Stimulated activated CD8-positive, alpha-beta memory T cell treated with anti-CD3 and anti-CD28 coated beads, Interleukin-15, amount 100 ng/mL, for 48 hours (primary cell): ENCODE measurements around the gene ZMYND8.
"Not testable (repeated sequence)": the region's sequence is repeated elsewhere in the genome, so short reads cannot be mapped to it uniquely, and the experiment has no call there.

Source experiments
- DNase-seq, 2 donors: peaks; one replicate each; pipeline ENCODE4 v3.0.0-alpha.2; 2020; ENCODE audit warnings: low read depth in 2 of 2

The ZMYND8 gene

DNA sequence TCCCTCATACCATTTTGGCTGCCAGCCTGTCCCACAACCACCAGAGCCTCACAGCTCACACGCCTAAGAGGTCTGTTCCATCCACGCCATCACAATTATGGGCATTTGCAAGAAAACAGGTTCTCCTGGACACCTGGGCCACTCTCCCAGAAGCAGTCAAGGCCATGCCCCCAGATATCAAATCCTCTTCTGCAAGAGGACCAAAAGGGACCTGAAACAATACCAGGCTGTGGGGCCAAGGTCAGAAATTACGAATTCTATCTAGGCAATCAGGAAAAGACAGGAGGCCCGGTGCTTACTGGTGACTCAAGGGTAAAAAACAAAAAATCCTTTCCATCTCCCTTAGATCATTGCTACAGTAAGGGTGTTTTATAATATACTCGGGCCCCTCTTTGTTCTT is 69.8 kb downstream of the ZMYND8 start:
- DNase-seq, result no peak

- DNase-seq, result no peak
Observed at GRCh38 chr20:47285189-47285588, 71.3 kb downstream of the ZMYND8 start.

DNA sequence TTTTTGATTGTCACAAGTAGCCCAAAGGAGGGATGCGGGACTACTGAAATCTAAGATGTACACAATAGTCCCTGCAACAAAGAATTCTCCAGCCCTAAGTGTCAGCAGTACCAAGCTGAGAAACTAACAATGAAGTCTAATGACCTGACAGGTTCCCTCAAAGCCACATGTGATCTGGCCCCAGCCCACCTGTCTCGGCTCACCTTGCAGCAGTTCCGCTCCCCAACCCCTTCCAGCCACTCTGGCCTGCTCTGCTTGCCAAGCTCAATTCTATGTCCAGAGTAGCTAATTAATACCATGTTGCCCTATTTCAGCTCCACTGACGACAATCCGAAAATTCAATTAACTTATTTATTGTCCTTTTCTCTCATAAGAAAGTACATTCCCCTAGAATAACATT is 72.1 kb downstream of the ZMYND8 start:
- DNase-seq, result no peak

- no peak for DNase-seq
Observed at GRCh38 chr20:47283411-47283810, 73.1 kb downstream of the ZMYND8 start.

DNA sequence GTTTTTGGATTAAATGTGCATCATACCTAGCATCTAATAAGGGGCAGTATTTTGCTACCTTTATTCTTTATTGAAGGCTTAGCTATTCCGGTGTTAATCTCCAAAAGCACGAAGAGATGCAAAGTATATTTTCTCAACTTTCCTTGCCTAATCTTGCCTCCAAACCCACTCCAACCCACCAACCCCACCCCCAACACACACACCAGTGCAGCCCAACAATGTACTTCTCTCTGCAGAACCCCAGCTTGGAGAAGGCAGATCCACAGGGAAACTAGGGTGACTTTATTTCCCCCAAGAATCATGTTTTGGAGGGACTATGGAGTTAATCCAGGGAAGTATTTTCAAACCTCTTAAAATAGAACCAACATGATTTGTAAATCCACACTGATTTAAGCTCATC is 73.6 kb downstream of the ZMYND8 start:
- DNase-seq, result no peak

DNA sequence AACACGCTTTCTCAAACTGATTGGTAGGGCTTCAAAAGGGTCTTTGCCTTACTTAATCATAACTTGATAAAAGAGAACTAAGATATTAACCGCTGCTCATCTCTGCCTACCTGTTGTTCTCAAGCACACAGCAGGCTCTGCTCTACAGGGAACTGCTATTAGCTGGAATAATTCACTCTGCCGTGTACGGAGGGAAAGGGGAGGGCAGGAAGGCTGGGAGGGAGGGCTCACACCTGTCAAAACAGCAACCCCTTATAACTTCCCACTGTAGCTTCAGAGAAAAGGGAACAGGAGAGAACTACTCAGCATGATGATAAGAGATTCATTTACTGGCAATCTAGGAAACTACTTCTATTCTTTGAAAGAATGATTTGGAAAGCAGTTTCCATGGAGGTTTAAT is 75.1 kb downstream of the ZMYND8 start:
- DNase-seq, result no peak

- no peak for DNase-seq
Observed at GRCh38 chr20:47280668-47281067, 75.8 kb downstream of the ZMYND8 start.

- no peak for DNase-seq
Observed at GRCh38 chr20:47280228-47280627, 76.3 kb downstream of the ZMYND8 start.

DNA sequence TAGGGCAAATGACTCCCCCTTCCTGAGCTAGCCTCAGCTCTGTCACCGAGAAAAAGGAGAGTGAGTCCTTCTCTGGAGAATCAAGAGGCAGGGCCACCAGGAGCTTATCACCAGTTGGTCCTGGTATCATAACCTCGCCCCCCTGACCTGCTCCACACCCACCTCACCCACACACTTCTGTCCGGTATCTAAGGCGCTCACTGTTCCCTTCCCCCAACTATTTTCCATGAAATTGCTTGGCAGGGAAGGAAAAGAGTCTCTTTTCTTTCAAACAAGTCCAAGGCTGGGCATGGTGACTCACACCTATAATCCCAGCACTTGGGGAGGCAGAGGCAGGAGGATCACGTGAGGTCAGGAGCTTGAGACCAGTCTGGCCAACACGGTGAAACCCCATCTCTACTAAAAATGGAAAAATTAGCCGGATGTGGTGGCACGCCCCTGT is 77.6 kb downstream of the ZMYND8 start:
- no peak for DNase-seq

- DNase-seq, result not testable (repeated sequence)
Observed at GRCh38 chr20:47277535-47277872, 79.0 kb downstream of the ZMYND8 start.

- no peak for DNase-seq
Observed at GRCh38 chr20:47276851-47277534, 79.5 kb downstream of the ZMYND8 start.

- no peak for DNase-seq
Observed at GRCh38 chr20:47276251-47276650, 80.2 kb downstream of the ZMYND8 start.

DNA sequence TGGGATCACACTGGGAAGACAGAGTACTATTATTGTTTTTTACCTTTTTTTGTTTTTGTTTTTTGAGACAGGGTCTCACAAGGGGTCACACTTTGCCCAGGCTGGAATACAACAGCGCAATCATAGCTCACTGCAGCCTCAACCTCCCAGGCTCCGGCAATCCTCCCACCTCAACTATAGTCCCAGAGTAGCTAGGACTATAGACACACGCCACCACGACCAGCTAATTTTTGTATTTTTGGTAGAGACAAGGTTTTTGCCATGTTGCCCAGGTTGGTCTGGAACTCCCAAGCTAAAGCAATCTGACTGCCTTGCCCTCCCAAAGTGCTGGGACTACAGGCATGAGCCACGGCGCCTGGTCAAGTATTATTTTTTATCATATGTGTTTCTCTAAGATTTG is 81.0 kb downstream of the ZMYND8 start:
- no peak for DNase-seq

- peak in 1 of 2 donors; percentile 12 for DNase-seq
Observed at GRCh38 chr20:47274401-47275108, 81.9 kb downstream of the ZMYND8 start.

GRCh38 chr20:47273591-47274235 is 82.8 kb downstream of the ZMYND8 start:
- DNase-seq, result no peak

DNA sequence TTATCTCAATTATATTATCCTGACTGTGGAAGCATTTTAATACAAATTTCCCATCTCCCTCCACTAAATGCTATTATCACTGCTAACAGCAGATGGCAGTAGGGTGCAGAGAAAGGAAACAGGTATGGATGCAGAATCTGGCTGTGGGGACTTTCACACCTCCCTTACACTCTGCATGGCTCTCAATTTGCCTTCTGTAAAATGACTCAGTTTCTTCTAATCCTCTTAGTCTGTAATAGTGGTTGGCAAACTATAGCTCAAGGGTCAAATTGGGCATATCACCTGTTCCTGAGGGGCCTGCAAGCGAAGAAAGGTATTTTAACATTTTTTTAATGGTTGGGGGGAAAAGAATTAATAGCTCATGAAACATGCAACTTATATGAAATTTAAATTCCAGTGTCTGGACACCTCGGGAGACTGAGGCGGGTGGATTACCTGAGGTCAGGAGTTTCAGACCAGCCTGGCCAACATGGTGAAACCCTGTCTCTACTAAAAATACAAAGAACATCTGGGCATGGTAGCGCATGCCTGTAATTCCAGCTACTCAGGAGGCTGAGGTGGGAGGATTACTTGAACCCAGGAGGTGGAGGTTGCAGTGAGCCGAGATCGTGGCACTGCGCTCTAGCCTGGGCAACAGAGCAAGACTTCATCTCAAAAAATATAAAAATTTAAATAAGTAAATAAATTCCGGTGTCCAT is 83.5 kb downstream of the ZMYND8 start:
- peak; percentile 9 to 19 for DNase-seq

GRCh38 chr20:47271046-47271615 is 85.4 kb downstream of the ZMYND8 start:
- no peak for DNase-seq

- DNase-seq, result no peak
Observed at GRCh38 chr20:47269309-47270165, 87.0 kb downstream of the ZMYND8 start.

DNA sequence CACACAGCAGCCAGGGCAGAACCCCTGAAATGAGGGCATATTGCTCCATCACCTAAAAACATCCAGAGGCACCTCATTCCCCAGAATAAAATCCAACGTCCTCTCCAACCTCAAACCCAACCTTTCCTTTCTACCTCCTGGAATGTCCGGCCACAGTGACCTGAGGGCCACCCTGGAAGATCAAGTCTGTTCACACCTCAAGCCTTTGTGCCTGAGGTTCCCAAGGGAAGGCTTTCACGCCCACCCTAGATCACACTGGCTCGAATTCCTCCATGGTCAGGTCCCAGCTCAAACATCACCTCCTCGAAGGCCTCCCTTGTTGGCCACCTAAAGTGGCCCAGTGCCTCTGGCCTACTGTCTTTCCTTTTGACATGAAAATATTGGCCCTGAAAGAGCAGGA is 88.9 kb downstream of the ZMYND8 start:
- no peak for DNase-seq

GRCh38 chr20:47266847-47267515 is 89.5 kb downstream of the ZMYND8 start:
- DNase-seq, result no peak

DNA sequence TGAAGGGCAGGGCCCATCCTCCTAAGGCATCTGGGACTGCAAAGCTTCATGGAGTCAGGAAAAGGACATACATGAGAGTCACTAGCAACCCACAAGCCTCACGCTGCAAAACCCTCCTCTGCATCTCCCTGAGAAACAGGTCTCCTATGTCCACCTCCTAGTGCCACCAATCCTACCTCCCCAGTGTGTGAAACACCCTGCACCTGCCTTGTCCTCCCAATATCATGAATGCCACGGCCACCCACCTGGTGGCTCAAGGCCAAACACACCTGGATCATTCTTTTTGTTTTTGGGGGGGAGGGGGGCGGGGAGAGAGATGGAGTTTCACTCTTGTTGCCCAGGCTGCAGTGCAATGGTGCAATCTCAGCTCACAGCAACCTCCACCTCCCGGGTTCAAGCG is 90.5 kb downstream of the ZMYND8 start:
- no peak for DNase-seq
